Measurements from ENCODE around the gene BAX. TPM values are rescaled to one million over a fixed set of nuclear protein-coding genes. Genes with fewer than 3 reads are reported as not detected.
A peak's percentile ranks its signal among the peaks of the same experiment; 100 is the strongest.

BAX gene
- total and polyA plus RNA-seq, 9 of the 15 experiments (the other 6 are each of a cell fraction or from before 2014, with no cell fraction given) = 3.2 to 95.4 (median 44.5) TPM

- TF ChIP-seq ZNF407 (IDR thresholded peaks at IDR 0.05; ENCODE audit: low read depth) (no peak), TCF15 (CRISPR knock-in tag; IDR thresholded peaks at IDR 0.05) (peak; percentile 50; the same call in 1 of the 2 replicates), CSDE1 (IDR thresholded peaks at IDR 0.05) (no peak), SPI1 (IDR thresholded peaks at IDR 0.05; ENCODE audit: borderline replicate concordance, low read depth, low read length) (no peak), SMARCC2 (IDR thresholded peaks at IDR 0.05; ENCODE audit: low read depth) (peak; percentile 87), BRD9 (IDR thresholded peaks at IDR 0.05; ENCODE audit: low read depth, partially characterized antibody) (peak; percentile 93), RHOXF2B (CRISPR knock-in tag; conservative IDR thresholded peaks at IDR 0.05) (no peak), PRPF4 (IDR thresholded peaks at IDR 0.05; ENCODE audit: insufficient read depth, low read depth, low read length, poor library complexity, severe bottlenecking) (no peak), SREBF2 (CRISPR knock-in tag; IDR thresholded peaks at IDR 0.05) (no peak), MTA1 (IDR thresholded peaks at IDR 0.05; ENCODE audit: borderline replicate concordance) (peak; percentile 25; the same call in 1 of the 2 replicates), MITF (IDR thresholded peaks at IDR 0.05) (no peak), NBN (IDR thresholded peaks at IDR 0.05; ENCODE audit: low read depth) (0 out of 2 replicates have a peak, but pooled peaks have one; percentile 32), PKNOX1 (IDR thresholded peaks at IDR 0.05) (no peak; the same call in 1 of the 2 replicates), ESRRA (IDR thresholded peaks at IDR 0.05; ENCODE audit: borderline replicate concordance, low read depth) (peak; percentile 55; the same call in 1 of the 2 replicates), RFX1 (IDR thresholded peaks at IDR 0.05) (no peak), ARID1B (IDR thresholded peaks at IDR 0.05) (peak; percentile 89), ZNF146 (CRISPR knock-in tag; IDR thresholded peaks at IDR 0.05; ENCODE audit: unreplicated experiment) (no peak), GTF2E2 (tag; IDR thresholded peaks at IDR 0.05) (no peak)
Observed at GRCh38 chr19:48963371-48964204, 8.9 kb downstream of the BAX start (continued).
